MM.1S (cell line): ENCODE results near the gene STX4.
"Not testable (repeated sequence)": the region's sequence is repeated elsewhere in the genome, so short reads cannot be mapped to it uniquely, and the experiment has no call there.

Experiments used
- DNase-seq: peaks from one replicate; pipeline ENCODE4 v3.0.0-alpha.2; 2015
- H2AFZ ChIP-seq: fragments of 300-600 bp; sonication (generic); 2 replicates; pipeline ENCODE4 v1.6.0; 2016; ENCODE audit warnings: antibody characterized with exemption, low read length
- H3F3A ChIP-seq: fragments of 300-600 bp; sonication (generic); 2 replicates; pipeline ENCODE4 v1.6.1; 2016; ENCODE audit warnings: mild to moderate bottlenecking, antibody characterized with exemption, low read length, moderate library complexity, mixed read lengths; ENCODE audit not compliant: insufficient read depth
- H3K27ac ChIP-seq: fragments of 300-600 bp; sonication (generic); 2 replicates; pipeline ENCODE4 v1.5.1; 2016; ENCODE audit warnings: mild to moderate bottlenecking, low read length
- H3K27me3 ChIP-seq: fragments of 300-600 bp; sonication (generic); replicated peaks from 2 replicates; pipeline ENCODE4 v1.6.0; 2016; ENCODE audit warnings: low read length; ENCODE audit not compliant: insufficient read depth
- H3K36me3 ChIP-seq: fragments of 300-600 bp; sonication (generic); replicated peaks from 2 replicates; pipeline ENCODE4 v1.6.1; 2016; ENCODE audit warnings: mild to moderate bottlenecking, low read length, mixed read lengths; ENCODE audit not compliant: insufficient read depth
- H3K4me1 ChIP-seq: fragments of 300-600 bp; sonication (generic); 2 replicates; pipeline ENCODE4 v1.6.1; 2016; ENCODE audit warnings: low read length, mixed read lengths
- H3K4me2 ChIP-seq: fragments of 300-600 bp; sonication (generic); 2 replicates; pipeline ENCODE4 v1.6.0; 2016; ENCODE audit warnings: low read depth, low read length
- H3K4me3 ChIP-seq: fragments of 300-600 bp; sonication (generic); 2 replicates; pipeline ENCODE4 v1.5.1; 2016; ENCODE audit warnings: low read length, mixed read lengths
- H3K79me2 ChIP-seq: fragments of 300-600 bp; sonication (generic); 2 replicates; pipeline ENCODE4 v1.6.1; 2016; ENCODE audit warnings: mixed run types, low read length, mixed read lengths
- H3K9ac ChIP-seq: fragments of 300-600 bp; sonication (generic); 2 replicates; pipeline ENCODE4 v1.6.1; 2016; ENCODE audit warnings: low read length, mixed read lengths
- H3K9me2 ChIP-seq: fragments of 300-600 bp; sonication (generic); replicated peaks from 2 replicates; pipeline ENCODE4 v1.6.1; 2016; ENCODE audit warnings: mild to moderate bottlenecking, low read length, mixed read lengths; ENCODE audit not compliant: insufficient read depth
- H3K9me3 ChIP-seq: fragments of 300-600 bp; sonication (generic); replicated peaks from 2 replicates; pipeline ENCODE4 v1.6.1; 2016; ENCODE audit warnings: mild to moderate bottlenecking, low read length, mixed read lengths; ENCODE audit not compliant: insufficient read depth
- H4K20me1 ChIP-seq: fragments of 300-600 bp; sonication (generic); 2 replicates; pipeline ENCODE4 v1.6.1; 2016; ENCODE audit warnings: mild to moderate bottlenecking, low read length, moderate library complexity, mixed read lengths; ENCODE audit not compliant: insufficient read depth
- EZH2 ChIP-seq: fragments of 300-600 bp; sonication (generic); optimal IDR thresholded peaks from 2 replicates; pipeline ENCODE3; 2017; ENCODE audit warnings: low read depth, mild to moderate bottlenecking, antibody characterized with exemption, low read length, mixed read lengths
- EZH2phosphoT487 ChIP-seq: fragments of 300-600 bp; sonication (generic); IDR thresholded peaks from 2 replicates; pipeline ENCODE4 v1.6.1; 2018; ENCODE audit warnings: antibody characterized with exemption, low read length
- TF ChIP-seq, protein P1 (sequence below): fragments of 300-600 bp; sonication (generic); IDR thresholded peaks from 2 replicates; pipeline ENCODE4 v1.5.1; 2016; ENCODE audit warnings: antibody characterized with exemption, low read length, mixed read lengths

Gene STX4

DNA sequence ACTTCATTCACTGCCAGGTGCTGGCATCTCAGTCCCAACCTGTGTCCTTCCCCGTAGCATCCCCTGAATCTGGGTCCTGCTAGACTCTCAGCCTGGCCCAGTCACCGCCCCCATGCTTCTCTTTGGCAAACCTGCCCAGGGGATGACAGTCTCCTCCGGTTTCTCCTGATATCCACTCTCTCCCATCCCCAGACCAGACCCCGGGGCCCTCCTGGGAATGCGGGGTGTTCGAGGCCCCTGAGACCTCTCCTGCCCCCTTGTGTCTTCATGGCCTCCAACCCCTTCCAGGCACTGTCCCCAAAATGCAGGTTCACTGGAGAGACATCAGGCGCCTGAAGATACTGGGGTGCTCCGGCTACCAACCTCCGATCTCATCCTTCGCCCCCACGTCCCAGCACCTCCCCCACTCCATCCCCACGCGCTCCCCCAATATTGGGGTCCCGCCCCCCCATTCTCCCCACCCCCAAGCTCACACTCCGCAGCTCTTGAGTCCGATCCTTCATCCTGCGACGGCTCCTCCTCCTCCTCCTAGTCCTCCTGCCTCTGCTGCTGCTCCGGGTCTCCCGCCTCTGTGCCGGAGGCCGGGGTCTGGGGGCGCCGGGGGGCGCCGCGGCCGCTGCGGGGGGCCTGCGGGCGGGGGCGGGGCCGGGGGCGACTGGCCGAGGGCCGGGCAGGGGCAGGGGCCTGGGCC lies 23.3 kb upstream of the STX4 start:
- Histone ChIP-seq H3K4me3 (no peak overlapping the region), H2AFZ (no peak overlapping the region), H3K79me2 (no peaks in the 10 kb centered on the region), H3K27ac (no peak overlapping the region), H3K4me2 (no peak overlapping the region), H3K9ac (no peak overlapping the region), H3F3A (no peaks in the 10 kb centered on the region), H4K20me1 (no peaks in the 10 kb centered on the region), H3K36me3 (no peaks in the 10 kb centered on the region), H3K4me1 (no peaks in the 10 kb centered on the region), H3K9me3 (no peaks in the 10 kb centered on the region), H3K9me2 (no peaks in the 10 kb centered on the region), H3K27me3 (peaks cover 76% of the 10 kb centered on the region)
- DNase-seq = no peak
- TF ChIP-seq EZH2phosphoT487 (no peak), EZH2 (no peak)

DNA sequence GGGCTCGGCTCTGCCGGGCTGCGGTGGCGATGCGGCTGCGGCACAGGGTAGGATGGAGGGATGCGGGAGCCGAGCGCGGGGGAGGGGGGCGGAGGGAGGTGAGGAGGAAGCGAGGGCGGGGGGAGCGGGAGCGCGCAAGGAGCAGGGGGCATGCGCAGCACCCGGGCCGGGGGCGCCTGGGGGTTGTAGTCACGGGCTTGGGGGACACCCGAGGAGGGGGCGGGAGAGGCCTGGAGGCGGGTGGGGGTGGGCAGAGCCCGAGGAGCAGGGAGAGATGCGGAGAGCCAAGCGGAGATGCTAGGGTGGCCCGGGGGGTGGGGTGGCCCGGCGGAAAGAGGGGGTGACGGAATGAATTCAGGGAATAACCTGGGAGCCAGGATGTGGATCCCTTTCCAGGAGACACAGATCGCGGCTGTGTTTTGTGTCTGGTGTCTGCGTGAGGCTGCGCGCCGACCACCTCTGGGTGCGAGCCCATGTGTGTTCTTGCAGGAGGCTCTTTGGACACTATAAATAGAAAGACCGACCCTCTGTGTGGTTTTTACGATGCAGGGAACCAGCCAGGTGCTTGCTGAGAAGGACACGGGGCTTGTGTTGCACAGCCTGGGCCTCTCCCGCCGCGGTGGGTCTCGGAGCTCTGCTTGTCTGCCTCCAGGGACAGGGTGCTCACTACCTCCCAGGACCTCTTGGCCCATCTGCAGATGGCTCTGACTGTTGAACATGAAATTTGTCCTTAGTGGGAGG lies 22.6 kb upstream of the STX4 start, which contains the start of gene STX1B:
STX1B (minus strand) TSS at position 54 of the 741 bp plus-strand sequence. CDS start 242 bp downstream, outside the sequence.
- Histone ChIP-seq H3K27ac (no peak within 1 kb of the TSS), H4K20me1 (no peaks in the 10 kb centered on the region), H3K4me2 (no peak within 1 kb of the TSS), H3K36me3 (no peaks in the 10 kb centered on the region), H2AFZ (no peak within 1 kb of the TSS), H3K27me3 (peaks cover 69% of the 10 kb centered on the region), H3K79me2 (no peaks in the 10 kb centered on the region), H3K9ac (no peak within 1 kb of the TSS), H3K9me2 (no peaks in the 10 kb centered on the region), H3K9me3 (no peaks in the 10 kb centered on the region), H3K4me3 (no peak within 1 kb of the TSS), H3F3A (no peaks in the 10 kb centered on the region), H3K4me1 (no peaks in the 10 kb centered on the region)
- no peak for DNase-seq
- TF ChIP-seq, protein P1, sequence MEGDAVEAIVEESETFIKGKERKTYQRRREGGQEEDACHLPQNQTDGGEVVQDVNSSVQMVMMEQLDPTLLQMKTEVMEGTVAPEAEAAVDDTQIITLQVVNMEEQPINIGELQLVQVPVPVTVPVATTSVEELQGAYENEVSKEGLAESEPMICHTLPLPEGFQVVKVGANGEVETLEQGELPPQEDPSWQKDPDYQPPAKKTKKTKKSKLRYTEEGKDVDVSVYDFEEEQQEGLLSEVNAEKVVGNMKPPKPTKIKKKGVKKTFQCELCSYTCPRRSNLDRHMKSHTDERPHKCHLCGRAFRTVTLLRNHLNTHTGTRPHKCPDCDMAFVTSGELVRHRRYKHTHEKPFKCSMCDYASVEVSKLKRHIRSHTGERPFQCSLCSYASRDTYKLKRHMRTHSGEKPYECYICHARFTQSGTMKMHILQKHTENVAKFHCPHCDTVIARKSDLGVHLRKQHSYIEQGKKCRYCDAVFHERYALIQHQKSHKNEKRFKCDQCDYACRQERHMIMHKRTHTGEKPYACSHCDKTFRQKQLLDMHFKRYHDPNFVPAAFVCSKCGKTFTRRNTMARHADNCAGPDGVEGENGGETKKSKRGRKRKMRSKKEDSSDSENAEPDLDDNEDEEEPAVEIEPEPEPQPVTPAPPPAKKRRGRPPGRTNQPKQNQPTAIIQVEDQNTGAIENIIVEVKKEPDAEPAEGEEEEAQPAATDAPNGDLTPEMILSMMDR = no peak
- no peak for TF ChIP-seq EZH2
- no peak for TF ChIP-seq EZH2phosphoT487

DNA sequence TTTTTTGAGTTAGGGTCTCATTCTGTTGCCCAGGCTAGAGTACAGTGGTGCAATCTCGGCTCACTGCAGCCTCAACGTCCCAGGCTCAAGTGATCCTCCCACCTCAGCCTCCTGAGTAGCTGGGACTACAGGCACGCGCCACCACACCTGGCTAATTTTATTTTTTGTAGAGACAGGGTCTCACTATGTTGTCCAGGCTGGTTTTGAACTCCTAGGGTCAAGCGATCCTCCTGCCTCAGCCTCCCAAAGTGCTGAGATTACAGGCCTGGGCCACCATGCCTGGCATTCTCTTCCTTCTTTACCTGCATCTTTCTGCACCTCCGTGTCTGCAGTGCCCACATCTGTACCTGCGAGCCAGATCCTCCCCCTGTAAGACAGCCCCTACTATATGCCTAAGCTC lies 21.5 kb upstream of the STX4 start:
- H4K20me1 ChIP-seq, H3K27ac ChIP-seq, H3K4me3 ChIP-seq, H3K9me2 ChIP-seq, DNase-seq, H3K4me1 ChIP-seq, H2AFZ ChIP-seq, H3K4me2 ChIP-seq, H3F3A ChIP-seq, H3K9me3 ChIP-seq, H3K36me3 ChIP-seq, H3K79me2 ChIP-seq, H3K9ac ChIP-seq: not testable (repeated sequence)
- peaks cover 58% of the 10 kb centered on the region for H3K27me3 ChIP-seq

DNA sequence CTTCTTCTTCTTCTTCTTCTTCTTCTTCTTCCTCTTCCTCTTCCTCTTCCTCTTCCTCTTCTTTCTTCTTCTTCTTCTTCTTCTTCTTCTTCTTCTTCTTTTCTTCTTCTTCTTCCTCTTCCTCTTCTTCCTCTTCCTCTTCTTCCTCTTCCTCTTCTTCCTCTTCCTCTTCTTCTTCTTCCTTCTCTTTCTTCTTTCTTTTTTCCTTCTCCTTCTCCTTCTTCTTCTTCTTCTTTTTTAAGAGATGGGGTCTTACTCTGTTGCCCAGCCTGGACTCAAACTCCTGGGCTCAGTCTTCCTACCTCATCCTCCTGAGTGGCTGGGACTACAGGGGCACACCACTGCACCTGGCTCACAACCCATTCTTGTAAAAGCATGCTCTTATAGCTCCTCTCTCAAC lies 20.1 kb upstream of the STX4 start:
- not testable (repeated sequence) for H3F3A ChIP-seq, H3K4me2 ChIP-seq, H4K20me1 ChIP-seq, H3K4me1 ChIP-seq, DNase-seq, H3K9ac ChIP-seq, H3K9me2 ChIP-seq, H3K79me2 ChIP-seq, H3K4me3 ChIP-seq, H3K27ac ChIP-seq, H3K36me3 ChIP-seq, H2AFZ ChIP-seq, H3K9me3 ChIP-seq
- peaks cover 46% of the 10 kb centered on the region for H3K27me3 ChIP-seq
